Measurements from ENCODE around the gene PTPRM.

GRCh38 chr18:7789856-7790552 is 222.9 kb downstream of the PTPRM start:
- TF ChIP-seq POLR2A (IDR thresholded peaks at IDR 0.05; ENCODE audit: low read depth, low read length) (no peak), POLR2AphosphoS5 (IDR thresholded peaks at IDR 0.05; ENCODE audit: low read depth, low read length) (no peak), PAX5 (IDR thresholded peaks at IDR 0.05; ENCODE audit: insufficient read depth, low read length, severe bottlenecking) (no peak), POU2F2 (IDR thresholded peaks at IDR 0.05; ENCODE audit: low read depth, low read length) (no peak), TAF1 (IDR thresholded peaks at IDR 0.05; ENCODE audit: low read depth, low read length) (no peak)

Measured in GM12891 (cell line).